SU-DHL-6 (cell line): Measurements from ENCODE around the gene GRAMD1B.

Source experiments
- CTCF ChIP-seq: fragments of 200-600 bp; sonication (generic); IDR thresholded peaks from one replicate; pipeline ENCODE4 v1.5.1; 2017; ENCODE audit warnings: antibody characterized with exemption, mild to moderate bottlenecking, low read length, moderate library complexity; ENCODE audit not compliant: insufficient read depth, poor library complexity, severe bottlenecking
- EZH2phosphoT487 ChIP-seq: fragments of 200-600 bp; sonication (generic), shearing (Covaris generic); conservative IDR thresholded peaks from 2 replicates; pipeline ENCODE4 v1.6.1; 2018; ENCODE audit warnings: mild to moderate bottlenecking, antibody characterized with exemption, low read length, moderate library complexity, mixed read lengths

DNA sequence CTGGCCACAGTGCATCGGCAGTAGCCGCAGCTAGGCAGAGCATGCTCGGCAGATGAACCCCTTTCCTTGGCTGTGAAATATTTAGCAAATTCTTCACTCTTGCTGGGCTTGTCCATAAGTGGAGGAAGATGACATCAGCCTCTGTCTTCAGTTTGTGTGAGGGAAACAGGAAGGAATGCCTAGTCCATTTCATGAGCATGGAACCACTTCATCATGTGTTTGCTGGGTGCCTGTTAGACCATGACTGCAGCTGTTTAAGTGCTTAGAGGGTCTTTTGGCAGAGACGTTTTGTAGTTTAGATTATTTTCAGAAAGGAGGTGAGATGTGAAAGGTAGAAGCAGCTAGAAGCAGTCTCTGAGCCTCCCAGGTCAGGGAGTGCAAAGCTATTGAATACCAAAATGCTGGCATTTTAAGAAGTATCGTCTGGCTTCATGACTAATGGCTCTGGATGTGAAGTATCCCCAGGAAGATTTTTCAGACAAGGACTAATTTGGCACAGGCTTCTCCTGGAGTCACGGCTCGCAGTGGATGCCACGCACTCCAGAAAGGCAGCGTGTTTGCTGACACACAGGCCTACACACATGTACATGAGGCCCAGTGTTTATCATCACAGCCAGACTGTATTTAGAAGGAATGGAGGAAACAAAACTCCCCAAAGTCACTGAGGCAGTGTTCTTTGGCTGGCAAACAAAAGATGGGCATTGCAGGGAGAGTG, 43.1 kb upstream of the GRAMD1B start:
- TF ChIP-seq CTCF, result no peak
- TF ChIP-seq EZH2phosphoT487, result no peak
